ENCODE results near the gene KIF2A.

The KIF2A gene

GRCh38 chr5:62369039-62369438 is 63.0 kb downstream of the KIF2A start:
- TF ChIP-seq EZH2 (optimal IDR thresholded peaks at IDR 0.05; ENCODE audit: low read depth, low read length) (no peak), EZH2phosphoT487 (IDR thresholded peaks at IDR 0.05; ENCODE audit: low read length) (no peak), CTCF (IDR thresholded peaks at IDR 0.05; ENCODE audit: low read length) (no peak)
- Histone ChIP-seq H3K27ac (ENCODE audit: low read length) (no peak overlapping the region), H3K4me3 (ENCODE audit: low read length) (no peak overlapping the region), H3K9me2 (replicated peaks; ENCODE audit: insufficient read depth, low read length) (no peaks in the 10 kb centered on the region), H3K4me1 (ENCODE audit: low read length) (no peaks in the 10 kb centered on the region), H3K4me2 (ENCODE audit: low read depth, low read length) (no peak overlapping the region), H3K36me3 (replicated peaks; ENCODE audit: insufficient read depth, low read length) (no peaks in the 10 kb centered on the region; the same call in 1 of the 2 replicates), H3K9ac (ENCODE audit: low read length) (no peak overlapping the region), H3K79me2 (ENCODE audit: low read length) (no peaks in the 10 kb centered on the region), H3K27me3 (replicated peaks; ENCODE audit: insufficient read depth, low read length) (no peaks in the 10 kb centered on the region), H2AFZ (ENCODE audit: low read length) (no peak overlapping the region), H3K9me3 (replicated peaks; ENCODE audit: insufficient read depth, low read length) (no peaks in the 10 kb centered on the region), H3F3A (ENCODE audit: insufficient read depth, low read length) (no peaks in the 10 kb centered on the region), H4K20me1 (ENCODE audit: insufficient read depth, low read length) (no peaks in the 10 kb centered on the region)
- DNase-seq = no peak

DNA sequence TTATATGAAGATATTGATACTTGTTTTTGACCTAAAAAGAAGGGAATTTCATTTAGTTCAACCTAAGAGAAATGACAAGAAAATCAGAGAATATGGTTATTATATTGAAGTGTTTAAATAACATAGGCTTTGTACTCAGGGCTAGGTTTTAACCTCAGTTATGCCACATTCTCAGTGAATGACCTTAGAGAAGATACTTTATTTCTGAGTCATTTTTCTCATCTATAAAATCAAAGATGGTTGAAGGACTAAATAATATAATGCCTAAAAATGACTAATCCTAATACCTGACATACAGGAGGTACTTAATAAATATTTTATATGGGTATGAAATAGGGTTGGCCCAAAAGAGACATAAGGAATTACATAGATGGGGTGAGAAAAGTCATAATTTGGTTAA is 65.4 kb downstream of the KIF2A start:
- Histone ChIP-seq H3K27me3 (replicated peaks; ENCODE audit: insufficient read depth, low read length) (no peaks in the 10 kb centered on the region), H3F3A (ENCODE audit: insufficient read depth, low read length) (no peaks in the 10 kb centered on the region), H3K4me2 (ENCODE audit: low read depth, low read length) (no peak overlapping the region), H3K9me2 (replicated peaks; ENCODE audit: insufficient read depth, low read length) (no peaks in the 10 kb centered on the region), H3K79me2 (ENCODE audit: low read length) (no peaks in the 10 kb centered on the region), H4K20me1 (ENCODE audit: insufficient read depth, low read length) (no peaks in the 10 kb centered on the region), H3K4me3 (ENCODE audit: low read length) (no peak overlapping the region), H2AFZ (ENCODE audit: low read length) (no peak overlapping the region), H3K9me3 (replicated peaks; ENCODE audit: insufficient read depth, low read length) (no peaks in the 10 kb centered on the region), H3K9ac (ENCODE audit: low read length) (no peak overlapping the region), H3K4me1 (ENCODE audit: low read length) (no peaks in the 10 kb centered on the region), H3K36me3 (replicated peaks; ENCODE audit: insufficient read depth, low read length) (no peaks in the 10 kb centered on the region), H3K27ac (ENCODE audit: low read length) (no peak overlapping the region)
- DNase-seq = no peak
- no peak for TF ChIP-seq CTCF (IDR thresholded peaks at IDR 0.05; ENCODE audit: low read length)
- TF ChIP-seq EZH2phosphoT487 (IDR thresholded peaks at IDR 0.05; ENCODE audit: low read length) = no peak
- TF ChIP-seq EZH2 (optimal IDR thresholded peaks at IDR 0.05; ENCODE audit: low read depth, low read length) = no peak

DNA sequence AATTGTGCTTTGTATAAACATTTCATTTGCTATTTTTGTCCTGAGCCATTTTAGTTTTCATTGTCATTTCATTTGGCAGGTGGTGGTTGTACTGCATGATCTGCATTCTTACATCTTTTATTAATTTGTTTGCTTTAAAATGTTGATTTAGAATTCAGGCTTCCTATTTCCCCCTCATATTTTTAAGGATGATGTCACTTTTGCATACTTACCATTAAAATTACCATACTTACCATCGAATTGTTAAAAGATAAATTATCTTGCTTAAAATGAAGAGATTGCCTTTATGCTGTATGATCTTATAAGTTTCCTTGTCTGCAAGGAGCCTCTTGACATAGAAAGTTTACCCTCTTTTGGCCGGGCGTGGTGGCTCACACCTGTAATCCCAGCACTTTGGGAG is 66.6 kb downstream of the KIF2A start:
- TF ChIP-seq EZH2phosphoT487 (IDR thresholded peaks at IDR 0.05; ENCODE audit: low read length) (no peak), EZH2 (optimal IDR thresholded peaks at IDR 0.05; ENCODE audit: low read depth, low read length) (no peak), CTCF (IDR thresholded peaks at IDR 0.05; ENCODE audit: low read length) (no peak)
- DNase-seq = no peak
- Histone ChIP-seq H3K4me1 (ENCODE audit: low read length) (no peaks in the 10 kb centered on the region), H3K4me3 (ENCODE audit: low read length) (no peak overlapping the region), H3F3A (ENCODE audit: insufficient read depth, low read length) (no peaks in the 10 kb centered on the region), H4K20me1 (ENCODE audit: insufficient read depth, low read length) (no peaks in the 10 kb centered on the region), H3K9ac (ENCODE audit: low read length) (no peak overlapping the region), H3K9me3 (replicated peaks; ENCODE audit: insufficient read depth, low read length) (no peaks in the 10 kb centered on the region), H3K79me2 (ENCODE audit: low read length) (no peaks in the 10 kb centered on the region), H3K27ac (ENCODE audit: low read length) (no peak overlapping the region), H3K36me3 (replicated peaks; ENCODE audit: insufficient read depth, low read length) (no peaks in the 10 kb centered on the region), H2AFZ (ENCODE audit: low read length) (no peak overlapping the region), H3K9me2 (replicated peaks; ENCODE audit: insufficient read depth, low read length) (no peaks in the 10 kb centered on the region), H3K27me3 (replicated peaks; ENCODE audit: insufficient read depth, low read length) (no peaks in the 10 kb centered on the region), H3K4me2 (ENCODE audit: low read depth, low read length) (no peak overlapping the region)

Measured in MM.1S (cell line).